Breast epithelium (tissue), 3 donors: ENCODE measurements around the gene POU3F3.

ENCODE experiments used
- POLR2A ChIP-seq: fragments of 450-650 bp; IDR thresholded peaks from one replicate; pipeline ENCODE4 v1.6.1; 2016; ENCODE audit warnings: antibody characterized with exemption, mild to moderate bottlenecking, moderate library complexity
- TF ChIP-seq, protein P1 (sequence below), 3 donors: fragments of 450-650 bp; IDR thresholded peaks; one replicate each; pipeline ENCODE4 v1.5.1; 2016 to 2017; ENCODE audit warnings: antibody characterized with exemption in 3 of 3, mild to moderate bottlenecking in 3 of 3, moderate library complexity in 3 of 3

DNA sequence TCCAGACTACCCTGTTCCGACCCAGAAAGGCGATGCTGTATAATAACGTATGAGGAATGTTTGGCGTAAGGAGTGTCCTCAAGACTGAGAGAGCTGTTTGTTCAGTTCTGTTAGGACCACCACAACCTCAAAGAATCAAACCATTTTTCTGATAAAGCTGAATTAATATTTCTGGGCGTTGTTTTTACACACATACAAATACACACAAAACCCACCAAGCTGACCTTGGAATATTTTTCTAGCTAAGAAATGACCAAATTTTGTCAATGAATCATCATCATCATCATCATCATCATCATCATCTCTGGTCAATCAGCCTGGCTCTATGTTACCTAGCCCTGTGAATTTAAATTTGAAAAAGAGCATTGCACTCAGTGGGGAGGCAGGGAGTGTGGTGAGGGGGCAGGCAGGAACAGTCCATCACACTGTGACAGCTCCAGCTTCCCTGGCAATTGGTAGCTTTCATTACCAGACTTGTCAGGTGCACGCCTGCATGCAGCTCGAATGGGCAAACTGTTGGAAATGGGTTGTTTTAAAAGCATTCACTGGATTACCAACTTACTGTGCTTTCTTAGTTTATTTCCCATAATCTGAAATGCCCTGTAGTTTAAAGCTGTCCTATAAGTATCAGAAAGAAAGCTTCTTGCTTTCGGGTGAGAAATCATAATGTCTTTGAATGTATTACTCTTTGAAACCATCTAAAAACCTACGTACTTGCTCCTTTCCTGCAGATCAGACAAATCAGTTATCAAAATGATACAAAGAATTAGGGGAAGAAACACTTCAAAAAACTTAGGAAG lies 6.9 kb upstream of the POU3F3 start:
- TF ChIP-seq POLR2A: no peak
- TF ChIP-seq, protein P1, sequence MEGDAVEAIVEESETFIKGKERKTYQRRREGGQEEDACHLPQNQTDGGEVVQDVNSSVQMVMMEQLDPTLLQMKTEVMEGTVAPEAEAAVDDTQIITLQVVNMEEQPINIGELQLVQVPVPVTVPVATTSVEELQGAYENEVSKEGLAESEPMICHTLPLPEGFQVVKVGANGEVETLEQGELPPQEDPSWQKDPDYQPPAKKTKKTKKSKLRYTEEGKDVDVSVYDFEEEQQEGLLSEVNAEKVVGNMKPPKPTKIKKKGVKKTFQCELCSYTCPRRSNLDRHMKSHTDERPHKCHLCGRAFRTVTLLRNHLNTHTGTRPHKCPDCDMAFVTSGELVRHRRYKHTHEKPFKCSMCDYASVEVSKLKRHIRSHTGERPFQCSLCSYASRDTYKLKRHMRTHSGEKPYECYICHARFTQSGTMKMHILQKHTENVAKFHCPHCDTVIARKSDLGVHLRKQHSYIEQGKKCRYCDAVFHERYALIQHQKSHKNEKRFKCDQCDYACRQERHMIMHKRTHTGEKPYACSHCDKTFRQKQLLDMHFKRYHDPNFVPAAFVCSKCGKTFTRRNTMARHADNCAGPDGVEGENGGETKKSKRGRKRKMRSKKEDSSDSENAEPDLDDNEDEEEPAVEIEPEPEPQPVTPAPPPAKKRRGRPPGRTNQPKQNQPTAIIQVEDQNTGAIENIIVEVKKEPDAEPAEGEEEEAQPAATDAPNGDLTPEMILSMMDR (IDR thresholded peaks at IDR 0.05): no peak
